ENCODE measurements around the gene MBD5. TPM values are rescaled to one million over a fixed set of nuclear protein-coding genes. Genes with fewer than 3 reads are reported as not detected.
A peak's percentile ranks its signal among the peaks of the same experiment; 100 is the strongest.
"Not testable (repeated sequence)": the region's sequence is repeated elsewhere in the genome, so short reads cannot be mapped to it uniquely, and the experiment has no call there.

Gene MBD5
- 5.2 and 5.5 TPM in 2 replicates for total RNA-seq (2014; rRNA removed; shearing (Covaris generic))
- polyA plus RNA-seq (2015; cell fraction: cytosol; rRNA removed) = 6.8 and 8.0 TPM in 2 replicates
- polyA plus RNA-seq (2015; cell fraction: nucleus; rRNA removed) = 4.6 and 7.5 TPM in 2 replicates

DNA sequence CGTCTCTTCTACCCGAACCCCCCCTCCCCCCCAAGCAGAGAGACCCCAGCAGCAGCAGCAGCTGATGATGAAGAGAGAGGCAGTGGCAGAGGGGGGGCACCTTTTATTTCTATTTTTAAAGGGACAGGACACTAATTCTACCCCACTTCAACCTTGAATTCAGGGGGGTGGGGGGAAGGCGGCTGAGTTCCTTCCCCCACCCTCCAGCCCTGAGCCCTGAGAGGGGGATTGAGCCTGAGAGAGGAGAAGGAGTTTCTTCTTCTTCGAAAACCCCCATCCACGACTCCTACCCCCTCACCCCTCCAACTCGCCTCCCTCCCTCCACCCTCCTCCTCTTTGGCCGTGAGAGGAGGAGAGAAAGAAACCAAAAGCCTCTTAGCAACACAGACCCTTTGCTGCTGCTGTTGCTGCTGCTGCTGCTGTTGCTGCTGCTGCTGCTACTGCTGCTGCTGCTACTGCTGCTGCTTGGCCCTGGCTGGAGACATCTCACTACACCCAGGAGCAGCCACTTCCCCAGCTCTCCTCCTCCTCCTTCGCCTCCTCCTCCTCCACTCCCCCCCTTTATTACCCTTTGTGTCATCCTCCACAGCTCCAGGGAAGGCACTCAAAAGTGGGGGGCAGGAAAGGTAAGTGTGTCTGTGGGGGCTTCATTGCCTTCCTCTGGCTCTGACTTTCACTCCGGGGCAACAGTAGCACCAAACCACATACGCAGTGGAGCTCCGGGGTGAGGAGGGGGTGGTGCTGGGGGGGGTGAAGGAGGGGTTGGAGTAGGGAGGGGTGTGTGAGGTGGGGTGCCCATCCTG is at the start of gene MBD5:
Gene MBD5 (plus strand): TSS at position 33 of the 803 bp plus-strand sequence.
- in situ Hi-C loops (cut with HindIII; ENCODE audit: low pct_unique_long_range_greater_than_20kb, low sequenced_read_pairs) = no loop called here
- DNase-seq (ENCODE audit: low read depth, low spot score) = peak; percentile 53

GRCh38 chr2:147976102-147976501 is 44.8 kb upstream of the MBD5 start:
- in situ Hi-C loops (cut with HindIII; ENCODE audit: low pct_unique_long_range_greater_than_20kb, low sequenced_read_pairs) = no loop called here
- DNase-seq (ENCODE audit: low read depth, low spot score) = no peak

DNA sequence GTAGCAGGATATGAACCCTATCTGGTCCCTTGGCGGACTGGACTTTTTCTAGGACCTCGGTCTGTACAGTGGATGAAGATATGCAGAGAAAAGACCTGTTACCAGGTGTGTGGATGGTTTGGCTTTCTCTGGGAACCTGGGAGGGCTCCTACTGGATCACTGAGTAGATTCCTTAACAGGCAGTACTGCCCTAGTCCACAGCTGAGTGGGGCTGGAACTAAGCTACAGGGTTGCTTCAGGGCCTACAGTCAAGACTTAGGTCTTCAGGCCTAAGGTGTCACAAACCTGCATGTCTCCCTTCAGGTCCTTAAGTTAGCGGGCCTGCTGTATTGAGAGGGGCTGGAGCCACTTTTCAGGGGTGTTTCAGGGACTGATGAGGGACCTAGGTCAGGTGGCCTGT is 43.2 kb upstream of the MBD5 start:
- in situ Hi-C loops (cut with HindIII; ENCODE audit: low pct_unique_long_range_greater_than_20kb, low sequenced_read_pairs) = no loop called here
- no peak for DNase-seq (ENCODE audit: low read depth, low spot score)

- no peak for DNase-seq (ENCODE audit: low read depth, low spot score)
- in situ Hi-C loops (cut with HindIII; ENCODE audit: low pct_unique_long_range_greater_than_20kb, low sequenced_read_pairs) = no loop called here
Measured at GRCh38 chr2:147980940-147981528, 39.9 kb upstream of the MBD5 start.

DNA sequence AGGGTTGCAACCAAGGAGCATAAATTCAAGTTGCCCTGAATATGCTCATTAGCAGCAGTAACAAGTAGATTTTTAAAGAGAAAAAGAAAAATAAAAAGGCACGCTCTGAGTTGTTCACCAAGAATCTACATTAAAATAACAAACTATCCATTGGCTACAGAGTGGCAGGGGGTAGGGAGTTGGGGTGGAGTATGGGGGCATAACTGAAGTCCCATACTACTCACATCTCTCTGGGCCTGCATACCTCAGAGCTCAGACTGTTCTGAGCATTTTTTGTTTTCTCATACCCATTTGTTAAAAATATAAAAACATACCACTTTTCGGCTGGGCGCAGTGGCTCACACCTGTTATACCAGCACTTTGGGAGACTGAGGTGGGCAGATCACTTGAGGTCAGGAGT is 31.8 kb upstream of the MBD5 start:
- DNase-seq (ENCODE audit: low read depth, low spot score) = no peak
- in situ Hi-C loops (cut with HindIII; ENCODE audit: low pct_unique_long_range_greater_than_20kb, low sequenced_read_pairs) = no loop called here

DNA sequence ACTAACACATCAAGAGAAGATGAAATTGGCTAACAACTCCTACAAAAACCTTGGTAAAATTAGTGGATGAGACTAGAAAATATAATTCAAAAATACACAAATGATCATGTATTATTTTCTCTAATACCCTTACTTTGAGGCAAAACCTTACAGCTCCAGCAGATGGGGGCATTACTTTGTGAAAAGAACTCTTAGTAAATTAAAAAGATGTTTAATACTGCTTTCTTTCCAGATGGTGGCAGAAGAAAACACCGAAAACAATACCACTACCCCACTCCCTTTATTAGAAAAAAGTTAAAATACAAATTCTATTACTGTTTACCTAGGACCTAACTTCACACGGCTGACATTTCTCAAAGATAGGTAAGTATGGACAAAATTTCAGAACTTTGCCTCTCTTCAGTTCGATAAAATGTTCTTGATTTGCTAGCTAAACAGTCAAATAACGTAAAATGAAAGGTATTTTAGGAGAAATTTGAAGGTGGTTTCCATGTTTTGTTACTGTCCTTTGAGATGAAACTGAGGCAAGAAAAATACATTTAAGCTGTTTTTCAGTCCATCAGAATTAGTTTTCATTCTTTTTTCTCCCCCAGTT is 31.0 kb upstream of the MBD5 start:
- DNase-seq (ENCODE audit: low read depth, low spot score) = peak; percentile 65
- in situ Hi-C loops (cut with HindIII; ENCODE audit: low pct_unique_long_range_greater_than_20kb, low sequenced_read_pairs) = no loop called here

- in situ Hi-C loops (cut with HindIII; ENCODE audit: low pct_unique_long_range_greater_than_20kb, low sequenced_read_pairs); DNase-seq (ENCODE audit: low read depth, low spot score): not testable (repeated sequence)
Measured at GRCh38 chr2:147994965-147995364, 25.9 kb upstream of the MBD5 start.

GRCh38 chr2:147996828-147997227 is 24.1 kb upstream of the MBD5 start:
- DNase-seq (ENCODE audit: low read depth, low spot score) = no peak
- in situ Hi-C loops (cut with HindIII; ENCODE audit: low pct_unique_long_range_greater_than_20kb, low sequenced_read_pairs) = no loop called here

- no peak for DNase-seq (ENCODE audit: low read depth, low spot score)
- in situ Hi-C loops (cut with HindIII; ENCODE audit: low pct_unique_long_range_greater_than_20kb, low sequenced_read_pairs) = no loop called here
Measured at GRCh38 chr2:147998203-147998602, 22.7 kb upstream of the MBD5 start.

GRCh38 chr2:147999126-147999525 is 21.8 kb upstream of the MBD5 start:
- in situ Hi-C loops (cut with HindIII; ENCODE audit: low pct_unique_long_range_greater_than_20kb, low sequenced_read_pairs) = no loop called here
- DNase-seq (ENCODE audit: low read depth, low spot score) = no peak

DNA sequence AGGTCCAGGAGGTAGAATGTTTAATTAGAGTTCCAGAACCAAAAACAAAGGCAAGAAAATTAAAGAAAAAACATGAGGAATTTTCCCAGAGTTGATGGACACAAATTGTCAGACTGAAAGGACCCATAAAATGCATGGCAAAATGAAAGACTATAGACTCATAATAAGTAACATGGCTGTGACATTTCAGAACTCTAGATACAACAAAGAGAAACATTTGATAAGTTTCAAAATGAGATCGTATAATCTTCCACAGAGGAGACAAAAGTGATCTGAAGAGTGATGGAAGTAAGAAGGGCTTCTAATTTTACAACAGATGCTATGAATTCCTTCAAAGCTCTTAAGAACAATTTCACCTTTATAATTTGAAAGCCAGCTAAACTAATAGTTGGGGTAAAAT is 20.8 kb upstream of the MBD5 start:
- no peak for DNase-seq (ENCODE audit: low read depth, low spot score)
- in situ Hi-C loops (cut with HindIII; ENCODE audit: low pct_unique_long_range_greater_than_20kb, low sequenced_read_pairs) = no loop called here

GRCh38 chr2:148002420-148002819 is 18.5 kb upstream of the MBD5 start:
- DNase-seq (ENCODE audit: low read depth, low spot score); in situ Hi-C loops (cut with HindIII; ENCODE audit: low pct_unique_long_range_greater_than_20kb, low sequenced_read_pairs): not testable (repeated sequence)

DNA sequence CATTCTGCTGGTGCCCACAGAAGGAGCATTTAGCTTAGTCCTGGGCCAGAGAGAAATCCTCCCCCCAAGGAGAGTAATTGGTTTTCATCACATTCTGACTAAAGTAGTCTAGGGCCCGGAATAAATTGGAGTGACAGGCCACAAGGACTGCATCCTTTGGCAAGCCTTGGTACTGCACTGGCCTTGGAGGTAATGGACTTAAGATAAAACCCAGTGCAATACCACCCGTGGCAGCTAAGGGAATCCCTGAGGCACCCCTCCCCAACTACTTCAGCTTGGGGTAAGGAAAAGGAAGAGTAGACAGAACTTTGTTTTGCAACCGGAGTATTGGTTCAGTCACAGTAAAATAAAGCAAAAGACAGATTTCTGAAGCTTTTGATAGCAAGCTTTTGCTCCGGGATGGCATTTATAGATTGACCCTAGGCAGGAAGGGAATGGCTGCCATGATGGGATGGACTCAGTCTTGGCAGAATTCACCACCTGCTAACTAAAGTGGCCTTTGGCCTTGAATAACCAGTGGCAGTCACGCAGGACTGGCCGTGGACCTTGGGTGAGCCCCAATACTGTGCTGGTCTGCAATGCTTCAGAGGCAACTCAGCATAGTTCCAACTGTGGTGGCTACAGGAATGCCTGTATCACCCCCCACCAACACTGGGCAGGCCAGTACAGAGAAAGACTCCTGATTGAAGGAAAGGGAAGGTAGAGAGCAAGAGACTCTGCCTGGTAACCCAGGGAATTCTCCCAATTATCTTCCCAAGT is 14.5 kb upstream of the MBD5 start:
- DNase-seq (ENCODE audit: low read depth, low spot score) = no peak
- in situ Hi-C loops (cut with HindIII; ENCODE audit: low pct_unique_long_range_greater_than_20kb, low sequenced_read_pairs) = no loop called here

DNA sequence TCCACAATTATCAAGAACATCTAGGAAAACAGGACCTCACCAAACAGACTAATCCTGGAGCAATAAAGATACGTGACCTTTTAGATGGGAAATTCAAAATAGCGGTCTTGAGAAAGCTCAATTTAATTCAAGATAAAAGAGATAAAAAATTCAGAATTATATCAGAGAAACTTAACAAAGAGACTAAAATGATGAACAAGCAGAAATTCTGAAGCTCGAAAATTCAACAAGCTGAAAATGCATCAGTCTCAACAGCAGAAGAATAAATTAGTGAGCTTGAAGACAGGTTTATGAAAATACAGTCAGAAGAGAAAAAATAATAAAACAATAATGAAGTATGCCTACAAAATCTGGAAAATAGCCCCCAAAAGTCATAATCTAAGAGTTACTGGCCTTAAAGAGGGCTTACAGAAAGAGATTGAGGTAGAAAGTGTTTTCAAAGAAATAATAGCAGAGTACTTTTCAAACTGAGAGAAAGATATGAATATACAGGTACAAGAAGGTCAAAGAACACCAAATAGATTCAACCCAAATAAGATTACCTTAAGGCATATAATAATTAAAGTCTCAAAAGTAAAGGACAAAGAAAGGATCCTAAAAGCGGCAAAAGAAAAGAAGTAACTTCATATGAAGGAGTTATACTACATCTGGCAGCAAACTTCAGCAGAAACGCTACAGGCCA is 13.5 kb upstream of the MBD5 start:
- DNase-seq (ENCODE audit: low read depth, low spot score) = no peak
- in situ Hi-C loops (cut with HindIII; ENCODE audit: low pct_unique_long_range_greater_than_20kb, low sequenced_read_pairs) = no loop called here

DNA sequence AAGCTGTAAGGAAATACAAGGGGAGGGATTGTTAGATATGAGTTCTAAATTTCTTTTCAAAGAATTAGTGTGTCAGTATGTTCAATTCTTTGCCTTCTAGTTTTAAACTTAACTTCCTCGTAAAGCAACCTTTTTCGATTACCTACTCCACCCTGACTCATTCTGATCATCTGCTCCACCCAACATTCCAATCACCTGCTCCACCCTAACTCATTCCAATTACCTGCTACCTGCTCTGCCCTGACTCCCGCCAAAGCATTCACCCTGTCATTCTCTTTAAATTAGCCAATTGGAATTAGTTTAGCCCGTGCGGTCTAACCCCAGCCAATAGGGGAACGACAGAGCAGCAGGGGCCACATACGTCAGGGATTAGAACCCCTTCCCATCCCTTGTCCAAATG is 12.5 kb upstream of the MBD5 start:
- DNase-seq (ENCODE audit: low read depth, low spot score); in situ Hi-C loops (cut with HindIII; ENCODE audit: low pct_unique_long_range_greater_than_20kb, low sequenced_read_pairs): not testable (repeated sequence)

GRCh38 chr2:148013876-148014275 is 7.0 kb upstream of the MBD5 start:
- in situ Hi-C loops (cut with HindIII; ENCODE audit: low pct_unique_long_range_greater_than_20kb, low sequenced_read_pairs) = no loop called here
- DNase-seq (ENCODE audit: low read depth, low spot score) = no peak

DNA sequence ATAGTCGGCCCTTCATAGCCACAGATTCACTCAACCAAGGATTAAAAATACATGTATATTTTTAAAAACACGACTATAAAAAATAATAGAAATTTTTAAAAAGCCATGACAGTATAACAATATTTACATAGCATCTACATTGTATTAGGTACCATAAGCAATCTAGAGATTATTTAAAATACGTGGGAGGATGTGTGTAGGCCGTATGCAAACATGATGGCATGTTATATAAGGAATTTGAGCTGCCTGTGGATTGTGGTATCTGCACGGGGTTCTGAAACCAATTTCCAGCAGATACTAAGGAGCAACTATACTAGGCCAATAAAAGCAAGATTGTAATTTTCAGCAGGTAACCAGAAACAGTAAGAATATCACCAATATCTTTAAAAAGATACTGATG is 6.3 kb upstream of the MBD5 start:
- DNase-seq (ENCODE audit: low read depth, low spot score) = no peak
- in situ Hi-C loops (cut with HindIII; ENCODE audit: low pct_unique_long_range_greater_than_20kb, low sequenced_read_pairs) = no loop called here
